ENCODE data around the gene PCDHGA6.

GRCh38 chr5:141382469-141383294 lies 9.0 kb downstream of the PCDHGA6 start, which contains the start of gene PCDHGA7:
- TF ChIP-seq EP300 (IDR thresholded peaks at IDR 0.05; ENCODE audit: borderline replicate concordance in 1 of 2, low read depth in 1 of 2, low read length in 1 of 2), result no peak
- TF ChIP-seq SMC3 (IDR thresholded peaks at IDR 0.05; ENCODE audit: low read depth, low read length), result peak; percentile 60
- TF ChIP-seq, protein P1, sequence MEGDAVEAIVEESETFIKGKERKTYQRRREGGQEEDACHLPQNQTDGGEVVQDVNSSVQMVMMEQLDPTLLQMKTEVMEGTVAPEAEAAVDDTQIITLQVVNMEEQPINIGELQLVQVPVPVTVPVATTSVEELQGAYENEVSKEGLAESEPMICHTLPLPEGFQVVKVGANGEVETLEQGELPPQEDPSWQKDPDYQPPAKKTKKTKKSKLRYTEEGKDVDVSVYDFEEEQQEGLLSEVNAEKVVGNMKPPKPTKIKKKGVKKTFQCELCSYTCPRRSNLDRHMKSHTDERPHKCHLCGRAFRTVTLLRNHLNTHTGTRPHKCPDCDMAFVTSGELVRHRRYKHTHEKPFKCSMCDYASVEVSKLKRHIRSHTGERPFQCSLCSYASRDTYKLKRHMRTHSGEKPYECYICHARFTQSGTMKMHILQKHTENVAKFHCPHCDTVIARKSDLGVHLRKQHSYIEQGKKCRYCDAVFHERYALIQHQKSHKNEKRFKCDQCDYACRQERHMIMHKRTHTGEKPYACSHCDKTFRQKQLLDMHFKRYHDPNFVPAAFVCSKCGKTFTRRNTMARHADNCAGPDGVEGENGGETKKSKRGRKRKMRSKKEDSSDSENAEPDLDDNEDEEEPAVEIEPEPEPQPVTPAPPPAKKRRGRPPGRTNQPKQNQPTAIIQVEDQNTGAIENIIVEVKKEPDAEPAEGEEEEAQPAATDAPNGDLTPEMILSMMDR (IDR thresholded peaks at IDR 0.05), result peak; percentile 65
- no peak for TF ChIP-seq POLR2AphosphoS5 (IDR thresholded peaks at IDR 0.05; ENCODE audit: low read depth, low read length)
- TF ChIP-seq RAD21 (IDR thresholded peaks at IDR 0.05; ENCODE audit: low read length), result peak; percentile 83
- TF ChIP-seq, protein P2, sequence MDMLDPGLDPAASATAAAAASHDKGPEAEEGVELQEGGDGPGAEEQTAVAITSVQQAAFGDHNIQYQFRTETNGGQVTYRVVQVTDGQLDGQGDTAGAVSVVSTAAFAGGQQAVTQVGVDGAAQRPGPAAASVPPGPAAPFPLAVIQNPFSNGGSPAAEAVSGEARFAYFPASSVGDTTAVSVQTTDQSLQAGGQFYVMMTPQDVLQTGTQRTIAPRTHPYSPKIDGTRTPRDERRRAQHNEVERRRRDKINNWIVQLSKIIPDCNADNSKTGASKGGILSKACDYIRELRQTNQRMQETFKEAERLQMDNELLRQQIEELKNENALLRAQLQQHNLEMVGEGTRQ (IDR thresholded peaks at IDR 0.05; ENCODE audit: borderline replicate concordance, low read depth, low read length), result no peak
- TF ChIP-seq MXI1 (IDR thresholded peaks at IDR 0.05; ENCODE audit: low read depth, low read length), result no peak
- no peak for TF ChIP-seq RXRA (IDR thresholded peaks at IDR 0.05; ENCODE audit: borderline replicate concordance, low read depth)
- TF ChIP-seq MAX (IDR thresholded peaks at IDR 0.05; ENCODE audit: low read depth), result no peak
- TF ChIP-seq REST (IDR thresholded peaks at IDR 0.05; ENCODE audit: low read depth, low read length), result no peak
